ENCODE results near the gene SETMAR.
"Not testable (repeated sequence)": the region's sequence is repeated elsewhere in the genome, so short reads cannot be mapped to it uniquely, and the experiment has no call there.

SETMAR gene

DNA sequence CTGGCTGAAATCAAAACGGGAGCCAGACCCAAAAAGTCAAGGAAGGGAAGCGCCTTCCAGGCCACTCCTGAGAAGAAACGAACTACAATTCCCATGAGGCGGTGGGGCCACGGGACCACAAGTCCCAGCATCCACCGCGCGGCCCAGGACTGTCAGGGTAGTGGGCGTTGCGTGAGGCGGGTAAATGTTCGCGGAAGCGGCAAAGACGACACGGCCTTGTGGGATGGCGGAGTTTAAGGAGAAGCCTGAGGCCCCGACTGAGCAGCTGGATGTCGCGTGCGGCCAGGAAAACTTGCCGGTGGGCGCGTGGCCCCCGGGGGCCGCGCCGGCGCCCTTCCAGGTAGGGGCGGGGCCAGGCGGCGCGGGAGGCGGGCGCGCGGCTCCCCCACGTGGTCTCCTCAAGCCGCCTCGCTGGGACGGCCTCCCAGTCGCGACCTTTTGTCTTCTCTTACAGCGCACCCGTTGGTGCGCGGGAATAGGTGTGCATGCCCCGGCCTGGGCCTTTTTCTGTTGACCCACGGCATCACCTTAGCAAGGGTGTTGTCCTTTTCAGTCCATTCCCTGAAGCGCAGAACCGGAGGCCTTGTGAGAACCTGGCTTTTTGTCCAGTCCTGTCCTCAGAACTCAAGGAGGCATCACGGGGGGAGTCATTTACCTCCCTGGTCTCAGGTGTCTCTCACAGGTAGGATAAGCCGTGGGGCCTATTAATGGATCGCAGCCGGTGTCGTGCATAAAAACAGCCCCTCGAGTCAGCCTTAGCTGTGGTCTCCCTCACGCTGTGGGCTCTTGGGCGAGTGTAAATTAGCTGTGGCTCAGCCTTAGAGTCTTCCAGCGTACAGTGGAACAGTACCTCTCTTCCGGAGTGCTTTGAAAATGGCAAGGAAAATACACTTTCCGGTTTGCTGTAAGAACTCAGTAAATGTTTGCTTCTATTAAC is at the start of gene SETMAR:
Gene SETMAR (plus strand): TSS at position 183 of the 937 bp plus-strand sequence. CDS start 2 bp downstream, at position 185.
- intact Hi-C loops (cut with DNase I), result no loop called here
- peak; percentile 87 to 97 (median 93) for DNase-seq

DNA sequence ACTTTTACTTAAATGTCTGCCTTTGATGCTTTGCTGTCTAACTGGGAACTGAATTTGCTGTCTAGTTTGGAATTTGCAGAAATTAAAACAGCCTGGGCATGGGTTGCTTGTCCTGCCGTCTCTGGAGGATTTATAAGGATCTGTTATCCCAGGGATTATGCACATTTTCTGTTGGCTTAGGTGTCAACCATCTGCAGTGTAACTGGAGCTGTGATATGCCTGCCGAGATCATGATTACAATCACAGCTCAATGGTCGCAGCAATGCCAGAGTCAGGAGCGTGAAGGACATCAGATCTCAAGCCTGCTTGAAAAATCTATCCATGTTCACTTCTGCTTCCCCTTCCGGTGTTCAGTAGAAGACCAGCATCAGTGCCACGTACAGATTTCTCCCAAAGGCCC is 41.8 kb upstream of the SETMAR start:
- DNase-seq, result no peak
- intact Hi-C loops (cut with DNase I), result no loop called here

DNA sequence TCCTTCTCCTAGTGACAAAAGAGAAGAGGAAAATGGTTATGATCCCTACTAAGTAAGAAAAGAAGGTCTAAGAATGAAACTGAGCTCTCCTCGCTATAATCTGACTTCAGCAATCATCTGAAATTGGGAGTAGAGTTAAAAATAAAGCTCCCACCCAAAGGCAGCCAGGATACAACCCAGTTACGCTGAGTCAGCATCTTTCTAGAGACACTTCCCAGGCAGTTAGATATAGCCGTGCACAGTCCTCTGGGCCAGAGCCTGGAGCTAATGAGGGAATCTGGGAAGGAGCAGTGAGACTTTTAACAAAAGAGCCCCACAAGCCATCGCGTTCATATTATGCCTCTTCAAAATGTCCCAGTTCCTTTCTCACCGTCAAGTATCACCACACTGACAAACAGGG is 39.1 kb upstream of the SETMAR start:
- intact Hi-C loops (cut with DNase I), result no loop called here
- no peak for DNase-seq

DNA sequence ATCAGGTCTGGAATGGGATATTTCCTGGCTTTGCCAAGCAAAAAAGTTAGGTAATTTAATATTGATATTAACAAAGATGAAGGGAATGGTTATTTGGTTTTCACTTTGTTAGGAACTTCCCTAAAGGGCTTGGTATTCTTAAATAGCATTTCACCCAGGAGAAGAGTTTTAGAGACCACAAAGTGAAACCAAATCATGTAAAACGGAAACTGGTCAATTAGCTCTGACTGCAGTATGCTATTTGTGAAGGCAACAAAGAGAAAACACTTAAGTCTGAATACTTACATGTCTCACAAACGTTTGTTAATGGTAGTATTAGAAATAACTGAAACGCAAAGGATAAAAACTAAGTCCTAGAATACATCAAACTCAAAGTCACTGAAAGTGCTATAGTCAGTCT is 32.4 kb upstream of the SETMAR start:
- intact Hi-C loops (cut with DNase I), result no loop called here
- no peak for DNase-seq

DNA sequence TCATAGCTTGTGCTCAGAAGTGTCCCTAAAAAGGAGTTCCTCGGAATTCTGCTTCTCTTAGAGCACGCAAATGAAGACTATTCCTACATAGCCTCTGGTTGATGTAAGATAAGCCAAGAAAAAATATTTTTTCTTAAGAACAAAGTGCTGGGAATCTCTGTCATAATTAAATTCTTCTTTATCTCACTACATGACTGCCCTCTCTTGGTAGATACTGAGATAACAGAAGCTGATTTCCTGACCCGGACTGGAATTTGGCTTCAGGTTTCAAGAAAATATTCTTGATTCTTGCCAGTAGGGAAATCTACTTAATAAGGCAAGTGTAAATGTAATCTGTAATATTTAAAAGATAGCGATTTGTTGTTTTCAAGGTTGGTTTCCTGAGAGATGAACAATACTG is 31.3 kb upstream of the SETMAR start:
- intact Hi-C loops (cut with DNase I), result no loop called here
- DNase-seq, result peak in 10 of 42 donors; percentile 10 to 45 (median 16)

DNA sequence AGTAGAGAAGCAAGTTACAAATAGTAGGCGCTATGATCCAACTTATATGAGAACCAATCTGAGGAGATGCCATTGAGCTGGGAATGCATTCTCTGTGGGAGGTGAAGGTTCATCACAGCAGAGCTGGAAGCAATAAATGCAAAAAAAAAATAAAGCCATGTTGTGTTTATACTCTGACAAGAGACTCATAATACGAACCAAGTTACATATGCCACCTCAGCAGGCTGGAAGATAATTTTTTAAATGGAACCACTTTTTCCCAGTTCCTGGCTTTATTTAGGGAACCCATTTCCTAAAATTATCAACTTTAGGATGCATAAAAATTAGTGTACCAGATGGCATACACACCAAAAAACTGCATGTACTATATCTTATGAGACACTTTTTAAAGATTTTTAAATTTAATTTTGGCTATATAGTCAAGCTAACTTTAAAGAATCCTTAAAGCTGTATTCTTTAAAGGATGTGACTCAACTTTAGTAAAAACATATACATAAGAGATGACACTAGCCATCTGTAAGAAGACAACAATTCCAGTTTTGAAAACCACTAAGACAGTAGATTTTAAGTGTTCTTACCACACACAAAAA is 23.6 kb upstream of the SETMAR start:
- intact Hi-C loops (cut with DNase I), result no loop called here
- no peak for DNase-seq

DNA sequence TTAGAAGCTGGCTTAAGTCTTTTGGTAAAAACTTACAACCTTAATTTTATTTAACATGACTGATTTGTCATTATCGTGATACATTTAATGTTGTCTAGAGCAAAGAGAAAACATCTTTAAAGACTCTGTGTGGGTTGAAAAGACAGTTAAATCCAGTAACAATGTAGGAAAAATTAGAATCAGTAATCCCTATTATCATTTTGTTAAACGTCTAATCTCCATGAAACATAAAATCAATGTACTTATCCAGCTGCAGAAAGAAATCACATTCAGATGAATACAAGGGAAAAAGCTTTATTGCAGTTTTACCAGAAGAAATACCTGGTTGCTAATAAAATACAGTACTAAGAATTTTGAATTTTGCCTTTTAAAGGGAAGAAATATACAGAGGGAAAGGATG is 21.2 kb upstream of the SETMAR start:
- intact Hi-C loops (cut with DNase I), result no loop called here
- no peak for DNase-seq

DNA sequence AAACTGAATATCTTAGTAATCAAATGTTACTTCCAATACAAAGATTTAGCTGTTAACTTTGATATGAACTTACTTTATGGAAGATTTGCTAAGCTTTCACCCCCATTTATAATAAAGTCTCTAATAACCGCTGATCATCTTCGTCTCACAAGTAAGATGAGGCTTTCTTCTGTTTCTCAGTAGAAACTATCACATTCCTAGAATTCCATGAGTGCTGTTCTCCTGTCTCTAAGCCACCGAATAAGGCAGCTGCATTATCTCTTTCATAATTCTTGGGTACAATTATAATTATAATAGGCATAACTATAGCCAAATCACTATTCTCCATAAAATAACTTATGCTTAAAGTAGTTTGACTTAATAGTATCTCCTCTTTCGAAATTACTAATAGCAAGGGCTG is 18.3 kb upstream of the SETMAR start:
- no peak for DNase-seq
- intact Hi-C loops (cut with DNase I), result no loop called here

DNA sequence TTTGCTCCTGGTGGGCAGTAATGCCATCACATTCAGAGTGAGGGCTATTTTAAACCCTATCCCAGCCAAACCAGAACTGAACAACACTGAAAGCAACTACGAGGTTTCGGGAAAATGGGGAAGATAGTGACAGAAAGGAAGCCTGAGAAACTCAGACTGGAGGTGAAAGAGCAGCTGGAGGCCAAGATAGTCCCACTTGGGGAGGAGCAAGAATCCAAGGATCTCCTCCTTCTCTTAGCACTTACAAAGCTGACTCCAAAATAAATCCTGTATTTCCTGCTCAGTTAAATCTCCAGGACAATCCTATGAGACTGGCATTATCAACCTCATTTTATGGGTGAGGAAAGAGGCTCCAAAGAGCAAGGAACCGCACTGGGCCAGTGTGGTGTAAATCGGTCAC is 14.1 kb upstream of the SETMAR start:
- intact Hi-C loops (cut with DNase I), result no loop called here
- DNase-seq, result no peak

DNA sequence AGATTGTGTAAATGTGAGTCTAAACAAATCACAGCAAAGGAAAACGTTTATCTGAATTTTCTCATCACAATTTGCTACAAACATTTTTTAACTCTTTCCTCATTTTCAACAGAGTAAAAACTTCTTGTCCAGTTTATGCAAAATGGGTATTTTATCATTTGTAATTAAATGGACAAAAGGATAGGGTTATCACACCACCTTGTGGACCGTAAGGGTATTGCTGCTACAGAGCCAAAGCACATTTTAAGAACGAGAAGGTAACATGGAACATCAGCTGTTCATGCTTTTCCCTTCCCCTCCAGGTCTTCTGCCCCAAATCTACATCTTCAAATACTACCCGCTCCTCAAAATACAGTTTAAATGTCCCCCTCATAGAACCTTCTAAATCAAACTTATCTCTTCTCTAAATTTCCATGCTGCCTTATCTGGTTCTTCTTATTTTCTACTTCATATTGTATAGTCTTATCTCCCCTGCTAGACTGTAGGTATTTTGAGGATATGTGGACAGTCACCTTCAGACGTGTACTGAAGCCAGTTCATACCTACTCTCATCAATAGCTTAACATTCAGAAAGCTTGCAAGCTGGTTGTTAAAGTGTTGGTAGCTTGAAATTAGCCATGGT is 12.8 kb upstream of the SETMAR start:
- DNase-seq, result peak in 28 of 42 donors; percentile 15 to 86 (median 48)
- intact Hi-C loops (cut with DNase I), result loop anchor here (10.0 kb wide), 1 partner anchor 1086 kb away; no protein-coding TSS in a partner anchor

DNA sequence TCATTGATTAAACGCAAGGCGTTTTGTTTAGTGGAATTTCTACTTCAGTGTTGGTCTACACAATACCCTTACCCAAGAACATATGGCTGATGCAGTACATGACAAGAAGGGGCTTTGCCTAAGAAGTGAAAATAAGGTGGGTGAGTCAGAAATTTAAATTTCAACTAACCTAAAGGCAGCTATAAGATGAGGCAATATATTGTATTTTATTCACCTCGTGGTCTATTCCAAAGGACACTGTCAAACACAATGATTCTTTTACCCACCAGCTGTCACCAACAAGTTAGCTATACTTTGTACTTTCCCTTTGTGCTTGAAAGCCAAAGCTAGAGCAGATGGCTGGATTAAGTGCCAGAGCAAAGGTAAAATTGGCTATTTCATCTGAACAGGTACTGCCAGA is 10.9 kb upstream of the SETMAR start:
- no peak for DNase-seq
- intact Hi-C loops (cut with DNase I), result loop anchor here (10.0 kb wide), 1 partner anchor 1088 kb away; no protein-coding TSS in a partner anchor

DNA sequence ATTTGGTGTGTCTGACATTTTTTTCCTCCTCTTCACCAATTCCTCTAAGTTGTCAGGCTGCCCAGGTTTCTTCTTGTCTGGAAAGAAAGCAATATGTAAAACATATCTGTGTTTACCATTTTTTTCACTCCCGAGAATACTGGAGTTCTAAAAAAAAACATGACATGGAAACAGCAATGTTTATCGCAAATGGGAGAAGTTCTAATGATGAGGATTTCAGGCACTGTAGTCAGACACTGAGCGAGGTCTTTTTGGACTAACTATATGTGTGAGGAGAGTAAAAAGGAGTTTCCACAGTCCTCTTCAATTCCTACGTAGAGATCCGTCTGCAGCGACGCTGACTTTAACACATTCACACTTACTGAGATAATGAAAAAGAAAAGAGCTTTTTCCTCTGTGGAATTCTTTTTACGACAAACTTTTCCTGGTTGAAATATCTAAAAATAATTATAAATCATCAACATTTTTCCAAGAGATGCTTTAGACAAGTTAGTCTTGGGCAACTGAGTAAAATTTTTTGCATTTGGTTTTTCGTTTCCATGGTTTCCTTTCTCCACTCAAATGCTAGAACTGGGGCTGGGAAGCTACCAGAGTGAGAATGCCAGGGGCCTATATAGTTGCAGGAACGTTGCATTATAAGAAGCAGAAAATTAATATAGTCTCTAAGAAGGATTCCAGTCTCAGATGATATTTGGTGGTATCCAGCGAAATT is 8.4 kb upstream of the SETMAR start:
- DNase-seq, result no peak
- intact Hi-C loops (cut with DNase I), result loop anchor here (10.0 kb wide), 1 partner anchor 1090 kb away; no protein-coding TSS in a partner anchor

DNA sequence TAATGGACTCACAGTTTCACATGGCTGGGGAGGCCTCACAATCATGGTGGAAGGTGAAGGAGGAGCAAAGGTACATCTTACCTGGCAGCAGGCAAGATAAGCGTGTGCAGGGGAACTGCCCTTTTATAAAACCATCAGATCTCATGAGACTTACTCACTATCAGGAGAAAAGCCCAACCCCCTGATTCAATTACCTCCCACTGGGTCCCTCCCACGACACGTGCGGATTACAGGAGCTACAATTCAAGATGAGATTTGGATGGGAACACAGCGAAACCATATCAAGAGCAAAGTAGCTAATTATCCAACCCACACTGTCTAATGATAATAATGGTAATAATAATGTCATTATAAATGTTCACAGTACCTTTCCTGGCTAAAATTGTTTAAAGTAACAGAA is 6.7 kb upstream of the SETMAR start:
- intact Hi-C loops (cut with DNase I), result loop anchor here (10.0 kb wide), 1 partner anchor 1092 kb away; no protein-coding TSS in a partner anchor
- peak in 41 of 42 donors; percentile 17 to 81 (median 53) for DNase-seq

DNA sequence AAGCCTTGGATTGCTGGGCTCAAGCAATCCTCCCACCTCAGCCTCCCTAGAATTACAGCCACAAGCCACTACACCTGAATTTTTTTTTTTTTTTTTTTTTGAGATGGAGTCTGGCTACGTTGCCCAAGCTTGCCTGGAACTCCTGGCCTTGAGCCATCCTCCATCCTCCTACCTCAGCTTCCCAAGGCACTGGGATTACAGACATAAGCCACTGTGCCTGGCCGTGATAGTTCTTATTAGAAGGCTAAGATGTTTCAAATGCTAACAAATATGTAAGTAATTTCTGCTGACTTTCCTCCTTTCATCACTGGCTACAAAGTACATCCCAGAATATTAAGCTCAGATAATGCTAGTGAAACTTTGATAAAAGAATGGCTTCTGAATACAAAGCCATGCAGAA is 5.7 kb upstream of the SETMAR start:
- intact Hi-C loops (cut with DNase I), result loop anchor here (10.0 kb wide), 1 partner anchor 1093 kb away; no protein-coding TSS in a partner anchor
- no peak for DNase-seq

DNA sequence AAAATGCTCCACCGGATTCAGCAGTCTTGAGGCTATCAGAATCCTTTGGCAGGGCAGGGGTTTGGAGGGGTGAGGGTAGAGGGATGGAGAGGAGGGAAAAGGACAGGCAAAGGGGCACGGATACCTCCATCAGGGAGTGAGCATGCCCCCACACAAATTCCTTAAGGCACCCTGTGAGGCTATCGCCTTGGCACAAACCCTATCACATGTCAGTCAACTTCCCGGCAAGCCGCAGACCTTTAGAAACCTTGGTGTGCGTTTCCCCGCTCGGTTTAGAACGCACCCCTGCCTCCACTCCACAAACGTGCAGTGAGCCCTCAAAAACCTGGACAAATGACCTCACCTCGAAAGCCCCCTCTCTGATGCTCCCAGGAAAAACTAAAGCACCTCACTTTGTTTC is 422 bp upstream of the SETMAR start:
- intact Hi-C loops (cut with DNase I), result no loop called here
- peak in 1 of 42 donors; percentile 14 for DNase-seq

DNA sequence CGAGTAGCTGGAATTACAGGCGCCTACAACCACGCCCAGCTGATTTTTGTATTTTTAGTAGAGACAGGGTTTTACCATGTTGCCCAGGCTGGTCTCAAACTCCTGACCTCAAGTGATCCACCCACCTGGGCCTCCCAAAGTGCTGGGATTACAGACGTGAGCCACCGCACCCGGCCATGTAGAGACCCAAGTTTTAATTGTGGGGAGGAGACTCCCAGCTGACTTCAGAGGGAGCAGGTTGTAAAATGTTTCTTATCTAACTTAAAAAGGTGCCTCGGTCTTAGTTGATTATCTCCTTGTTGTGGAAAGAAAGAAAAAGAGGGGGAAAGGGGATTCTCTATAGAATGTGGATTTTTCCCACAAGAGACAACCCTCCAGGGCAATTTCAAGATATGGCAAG is 2.0 kb downstream of the SETMAR start:
- DNase-seq; intact Hi-C loops (cut with DNase I): not testable (repeated sequence)

DNA sequence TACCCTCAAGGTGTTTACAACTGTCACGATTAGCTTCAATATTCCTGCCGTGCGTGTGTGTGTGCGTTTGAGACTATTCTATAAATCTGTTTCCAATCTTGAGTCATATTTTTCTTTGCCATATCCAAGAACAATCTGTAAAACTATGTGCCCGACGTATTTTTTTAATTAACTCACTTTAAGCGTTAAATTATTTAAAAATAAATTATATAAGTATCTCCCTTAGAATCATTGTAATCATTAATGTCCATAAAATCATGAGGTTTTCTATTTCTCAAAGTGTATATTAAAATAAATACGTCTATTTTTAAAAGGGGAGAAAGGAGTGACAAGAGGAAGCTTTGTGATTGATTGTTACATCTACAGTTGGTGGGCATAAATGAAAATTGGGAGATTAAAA is 2.9 kb downstream of the SETMAR start:
- no peak for DNase-seq
- intact Hi-C loops (cut with DNase I), result no loop called here

DNA sequence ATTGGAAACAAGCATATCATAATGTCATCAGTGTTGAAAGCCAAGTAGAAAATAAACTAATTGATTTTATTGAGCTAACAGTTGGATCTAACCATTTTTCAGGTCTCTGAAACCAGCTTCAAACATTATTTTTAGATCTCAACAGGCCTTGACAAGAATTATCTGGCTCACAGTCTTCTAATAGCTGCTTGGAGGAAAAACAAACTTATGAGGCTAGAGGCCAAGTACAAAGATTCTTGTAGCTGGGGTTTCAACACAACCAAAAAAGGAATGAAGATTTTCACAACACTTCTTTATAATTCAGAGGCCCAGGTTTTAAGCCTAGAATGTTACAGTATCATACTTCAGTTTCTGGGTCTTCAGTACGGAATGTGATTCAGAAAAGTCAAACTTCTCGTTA is 3.7 kb downstream of the SETMAR start:
- intact Hi-C loops (cut with DNase I), result no loop called here
- no peak for DNase-seq

DNA sequence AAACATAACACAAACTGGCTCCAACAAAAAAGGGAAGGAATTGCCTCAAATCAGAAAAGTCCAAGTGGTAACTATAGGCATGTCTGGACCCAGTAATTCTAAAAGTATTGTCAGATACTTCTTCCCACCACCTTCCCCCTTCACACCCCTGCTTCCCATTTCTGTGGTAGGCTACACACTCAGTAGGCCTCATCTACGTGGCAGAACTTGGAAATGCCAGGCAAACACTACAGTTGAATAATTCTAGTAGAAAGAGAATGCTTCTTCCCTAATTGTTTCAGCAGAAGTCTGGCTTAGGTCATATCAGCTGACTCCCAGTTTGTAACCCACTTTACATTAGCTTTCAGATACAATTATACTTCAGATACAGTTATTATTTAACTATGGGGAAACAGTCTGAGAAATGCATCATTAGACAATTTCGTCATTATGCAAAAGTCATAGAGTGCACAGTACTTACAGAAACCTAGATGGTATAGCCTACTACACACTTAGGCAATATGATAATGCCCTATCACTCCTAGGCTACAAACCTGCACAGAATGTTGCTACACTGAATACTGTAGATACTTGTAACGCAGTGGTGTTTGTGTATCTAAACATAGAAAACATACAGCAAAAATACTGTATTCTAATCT is 6.4 kb downstream of the SETMAR start:
- intact Hi-C loops (cut with DNase I), result no loop called here

More for the DNA sequence above, 6.4 kb downstream of the SETMAR start:
- DNase-seq, result no peak
